SK-N-SH (cell line): ENCODE data around the gene TUT7.

Experiments
- CHD2 ChIP-seq: fragments of 150-350 bp; IDR thresholded peaks from 2 replicates; pipeline ENCODE4 v1.6.1; 2018; ENCODE audit warnings: low read length; ENCODE audit not compliant: partially characterized antibody
- EP300 ChIP-seq, 2 experiments: IDR thresholded peaks; 2 replicates each; pipeline versions ENCODE4 v1.4.0 to v1.6.1; 2012; ENCODE audit warnings: borderline replicate concordance in 1 of 2, low read depth in 1 of 2, low read length in 1 of 2
- POLR2AphosphoS5 ChIP-seq: IDR thresholded peaks from 2 replicates; pipeline ENCODE4 v1.6.1; 2012; ENCODE audit warnings: low read depth, low read length
- RAD21 ChIP-seq: IDR thresholded peaks from 2 replicates; pipeline ENCODE4 v1.6.1; 2012; ENCODE audit warnings: mild to moderate bottlenecking, low read length
- SIN3A ChIP-seq: IDR thresholded peaks from 2 replicates; pipeline ENCODE4 v1.6.1; 2012; ENCODE audit warnings: low read depth, mild to moderate bottlenecking, low read length, moderate library complexity, borderline replicate concordance
- TF ChIP-seq, protein P1 (sequence below): fragments of 200-600 bp; sonication (generic); IDR thresholded peaks from 2 replicates; pipeline ENCODE4 v1.6.1; 2017; ENCODE audit warnings: antibody characterized with exemption, mild to moderate bottlenecking, moderate library complexity

DNA sequence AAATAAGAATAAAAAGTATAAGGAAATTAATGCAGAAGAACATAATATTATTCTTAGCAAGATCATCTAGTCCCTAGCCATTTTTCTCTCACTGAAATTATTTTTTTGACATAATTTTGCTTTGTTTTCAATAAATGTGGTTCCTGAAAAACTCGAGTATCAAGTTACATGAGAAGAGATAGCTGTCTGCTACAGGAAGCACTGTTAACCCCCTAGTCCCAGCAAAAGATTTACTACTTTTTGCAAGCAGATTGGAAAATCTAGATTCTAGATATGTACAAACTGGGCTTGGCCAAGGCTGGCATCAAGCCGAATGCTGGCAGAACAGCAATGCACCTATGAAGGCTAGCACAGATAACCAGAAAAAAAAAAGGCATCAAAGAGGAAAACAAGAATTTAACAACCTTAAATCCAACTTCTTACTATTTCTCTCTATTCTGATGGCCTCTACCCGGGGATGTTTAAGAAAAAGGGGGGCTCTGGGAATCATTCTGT, 49.9 kb downstream of the TUT7 start:
- no peak for TF ChIP-seq RAD21
- no peak for TF ChIP-seq SIN3A
- TF ChIP-seq, protein P1, sequence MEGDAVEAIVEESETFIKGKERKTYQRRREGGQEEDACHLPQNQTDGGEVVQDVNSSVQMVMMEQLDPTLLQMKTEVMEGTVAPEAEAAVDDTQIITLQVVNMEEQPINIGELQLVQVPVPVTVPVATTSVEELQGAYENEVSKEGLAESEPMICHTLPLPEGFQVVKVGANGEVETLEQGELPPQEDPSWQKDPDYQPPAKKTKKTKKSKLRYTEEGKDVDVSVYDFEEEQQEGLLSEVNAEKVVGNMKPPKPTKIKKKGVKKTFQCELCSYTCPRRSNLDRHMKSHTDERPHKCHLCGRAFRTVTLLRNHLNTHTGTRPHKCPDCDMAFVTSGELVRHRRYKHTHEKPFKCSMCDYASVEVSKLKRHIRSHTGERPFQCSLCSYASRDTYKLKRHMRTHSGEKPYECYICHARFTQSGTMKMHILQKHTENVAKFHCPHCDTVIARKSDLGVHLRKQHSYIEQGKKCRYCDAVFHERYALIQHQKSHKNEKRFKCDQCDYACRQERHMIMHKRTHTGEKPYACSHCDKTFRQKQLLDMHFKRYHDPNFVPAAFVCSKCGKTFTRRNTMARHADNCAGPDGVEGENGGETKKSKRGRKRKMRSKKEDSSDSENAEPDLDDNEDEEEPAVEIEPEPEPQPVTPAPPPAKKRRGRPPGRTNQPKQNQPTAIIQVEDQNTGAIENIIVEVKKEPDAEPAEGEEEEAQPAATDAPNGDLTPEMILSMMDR, result no peak
- TF ChIP-seq CHD2, result no peak
- TF ChIP-seq EP300 (IDR thresholded peaks at IDR 0.05; ENCODE audit: borderline replicate concordance in 1 of 2, low read depth in 1 of 2, low read length in 1 of 2), result no peak
- no peak for TF ChIP-seq POLR2AphosphoS5
